Left ventricle myocardium inferior (tissue), 1 donor: ENCODE measurements around the gene TMEM40. TPM values are rescaled to one million over a fixed set of nuclear protein-coding genes. Genes with fewer than 3 reads are reported as not detected.
"Not testable (repeated sequence)": the region's sequence is repeated elsewhere in the genome, so short reads cannot be mapped to it uniquely, and the experiment has no call there.

Experiments
- DNase-seq: peaks from one replicate; pipeline ENCODE4 v3.0.0-alpha.2; 2020
- H3K27ac ChIP-seq: fragments of 200-600 bp; replicated peaks from 2 replicates; pipeline ENCODE4 v1.8.0; 2021
- H3K27me3 ChIP-seq: fragments of 200-600 bp; 2 replicates; pipeline ENCODE4 v1.8.0; 2021; ENCODE audit warnings: low read depth
- H3K36me3 ChIP-seq: fragments of 200-600 bp; 2 replicates; pipeline ENCODE4 v1.8.0; 2021
- H3K4me1 ChIP-seq: fragments of 200-600 bp; 2 replicates; pipeline ENCODE4 v1.8.0; 2021
- H3K4me3 ChIP-seq: fragments of 200-600 bp; 2 replicates; pipeline ENCODE4 v1.8.0; 2021; ENCODE audit warnings: mild to moderate bottlenecking, moderate library complexity
- H3K9me3 ChIP-seq: fragments of 200-600 bp; replicated peaks from 2 replicates; pipeline ENCODE4 v1.8.0; 2021
- intact Hi-C: fragments of 100-400 bp; cut with micrococcal nuclease; formaldehyde crosslinking; loops from one replicate; pipeline ENCODE4 v1.11.0; 2022
- total RNA-seq: library from RNA; stranded (reverse); fragmentation: NEBNext Ultra II Directional; extraction: Animal tissue kit (Norgen Biotek cat#: 25700); gene quantifications from one replicate; pipeline ENCODE4 v1.2.1, GENCODE V29; 2021
- TF ChIP-seq, protein P1 (sequence below): fragments of 200-600 bp; IDR thresholded peaks from 2 replicates; pipeline ENCODE4 v1.8.0; 2021; ENCODE audit warnings: antibody characterized with exemption, mild to moderate bottlenecking, borderline replicate concordance
- donor health status: DM: no; HTN: yes; CAD: no; lungs with severe emphysema.

The TMEM40 gene
- total RNA-seq, 1 donor from 2014 or later = 4.5 TPM

GRCh38 chr3:12725436-12725835, 33.6 kb downstream of the TMEM40 start:
- Histone ChIP-seq H3K4me3 (no peak overlapping the region), H3K36me3 (no peaks in the 10 kb centered on the region), H3K4me1 (peaks cover 28% of the 10 kb centered on the region), H3K27ac (no peak overlapping the region), H3K9me3 (no peaks in the 10 kb centered on the region), H3K27me3 (no peaks in the 10 kb centered on the region)
- DNase-seq = no peak
- TF ChIP-seq, protein P1, sequence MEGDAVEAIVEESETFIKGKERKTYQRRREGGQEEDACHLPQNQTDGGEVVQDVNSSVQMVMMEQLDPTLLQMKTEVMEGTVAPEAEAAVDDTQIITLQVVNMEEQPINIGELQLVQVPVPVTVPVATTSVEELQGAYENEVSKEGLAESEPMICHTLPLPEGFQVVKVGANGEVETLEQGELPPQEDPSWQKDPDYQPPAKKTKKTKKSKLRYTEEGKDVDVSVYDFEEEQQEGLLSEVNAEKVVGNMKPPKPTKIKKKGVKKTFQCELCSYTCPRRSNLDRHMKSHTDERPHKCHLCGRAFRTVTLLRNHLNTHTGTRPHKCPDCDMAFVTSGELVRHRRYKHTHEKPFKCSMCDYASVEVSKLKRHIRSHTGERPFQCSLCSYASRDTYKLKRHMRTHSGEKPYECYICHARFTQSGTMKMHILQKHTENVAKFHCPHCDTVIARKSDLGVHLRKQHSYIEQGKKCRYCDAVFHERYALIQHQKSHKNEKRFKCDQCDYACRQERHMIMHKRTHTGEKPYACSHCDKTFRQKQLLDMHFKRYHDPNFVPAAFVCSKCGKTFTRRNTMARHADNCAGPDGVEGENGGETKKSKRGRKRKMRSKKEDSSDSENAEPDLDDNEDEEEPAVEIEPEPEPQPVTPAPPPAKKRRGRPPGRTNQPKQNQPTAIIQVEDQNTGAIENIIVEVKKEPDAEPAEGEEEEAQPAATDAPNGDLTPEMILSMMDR = no peak
- intact Hi-C loops = no loop called here

GRCh38 chr3:12724794-12725193, 34.3 kb downstream of the TMEM40 start:
- Histone ChIP-seq H3K4me1 (peaks cover 27% of the 10 kb centered on the region), H3K27ac (no peak overlapping the region), H3K4me3 (no peak overlapping the region), H3K36me3 (no peaks in the 10 kb centered on the region), H3K9me3 (no peaks in the 10 kb centered on the region), H3K27me3 (no peaks in the 10 kb centered on the region)
- no peak for DNase-seq
- intact Hi-C loops = no loop called here
- TF ChIP-seq, protein P1 = no peak

GRCh38 chr3:12723362-12723761, 35.7 kb downstream of the TMEM40 start:
- H3K4me3 ChIP-seq, H3K27ac ChIP-seq, H3K27me3 ChIP-seq, H3K36me3 ChIP-seq, DNase-seq, H3K9me3 ChIP-seq, intact Hi-C loops: not testable (repeated sequence)
- peaks cover 17% of the 10 kb centered on the region for H3K4me1 ChIP-seq

- intact Hi-C loops = no loop called here
- TF ChIP-seq, protein P1 = no peak
- Histone ChIP-seq H3K36me3 (no peaks in the 10 kb centered on the region), H3K4me3 (no peak overlapping the region), H3K27me3 (no peaks in the 10 kb centered on the region), H3K9me3 (no peaks in the 10 kb centered on the region), H3K4me1 (peaks cover 10% of the 10 kb centered on the region), H3K27ac (no peak overlapping the region)
- no peak for DNase-seq
These were observed 36.8 kb downstream of the TMEM40 start for GRCh38 chr3:12722226-12722625.

DNA sequence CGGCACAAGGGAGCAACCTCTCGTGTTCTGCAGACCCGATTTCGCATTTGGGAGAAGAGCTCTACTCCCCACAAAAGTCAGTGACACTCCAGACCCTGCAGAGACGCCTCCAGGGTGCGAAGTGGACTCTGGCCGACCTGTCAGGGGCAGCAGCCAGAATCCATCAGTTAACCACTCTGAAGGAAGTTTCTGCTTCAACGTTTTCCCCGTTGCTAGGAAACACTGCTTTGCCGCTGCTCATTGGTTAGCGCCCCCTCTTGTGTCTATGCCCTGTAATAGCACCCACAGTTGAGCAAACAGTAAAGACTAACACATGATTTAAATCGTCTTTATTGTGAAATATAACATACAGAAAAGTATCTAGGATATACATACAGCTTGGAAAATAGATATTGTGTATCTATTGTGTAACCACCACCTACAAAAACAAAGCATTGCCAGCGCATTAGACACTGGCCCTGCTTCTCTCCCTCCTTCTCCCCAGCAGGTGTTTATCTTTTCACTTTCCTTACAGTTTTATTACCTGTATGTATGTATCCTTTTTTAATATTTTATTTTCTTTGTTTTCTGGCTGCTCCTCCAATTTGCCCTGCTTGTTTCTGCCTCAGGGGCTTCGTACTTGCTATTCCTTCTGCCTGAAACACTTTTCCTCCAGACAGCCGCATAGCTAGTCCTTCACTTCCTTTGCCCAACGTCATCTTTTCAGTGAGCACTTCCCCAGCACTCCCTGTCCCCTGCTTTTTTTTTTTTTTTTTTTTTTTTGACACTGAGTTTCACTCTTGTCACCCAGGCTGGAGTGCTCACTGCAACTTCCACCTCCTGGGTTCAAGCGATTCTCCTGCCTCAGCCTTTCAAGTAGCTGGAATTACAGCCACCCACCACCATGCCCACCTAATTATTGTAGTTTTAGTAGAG, 38.8 kb downstream of the TMEM40 start:
- intact Hi-C loops = no loop called here
- no peaks in the 10 kb centered on the region for H3K36me3 ChIP-seq
- H3K4me1 ChIP-seq = peaks cover 10% of the 10 kb centered on the region
- H3K27ac ChIP-seq = peak overlapping the region; percentile 62
- TF ChIP-seq, protein P1 = peak; percentile 94
- H3K4me3 ChIP-seq = peak overlapping the region; percentile 55
- peak; percentile 59 for DNase-seq
- no peaks in the 10 kb centered on the region for H3K9me3 ChIP-seq
- H3K27me3 ChIP-seq = no peaks in the 10 kb centered on the region

DNA sequence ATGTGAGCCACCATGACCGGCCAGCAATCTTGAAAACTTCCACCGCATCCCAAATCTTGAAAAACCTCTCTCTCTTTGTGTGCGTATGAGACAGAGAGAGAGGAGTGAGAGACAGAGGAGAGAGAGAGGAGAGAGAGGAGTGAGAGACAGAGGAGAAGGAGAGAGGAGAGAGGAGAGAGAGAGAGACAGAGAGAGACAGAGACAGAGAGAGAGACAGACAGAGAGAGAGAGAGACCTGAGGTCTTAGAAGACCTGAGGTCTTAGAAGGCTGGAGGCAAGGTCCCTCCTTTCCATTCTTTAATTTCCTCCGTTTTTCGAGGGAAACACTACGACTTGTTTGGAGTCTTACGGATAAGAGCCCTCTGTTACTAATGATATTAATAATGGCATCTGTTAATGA, 39.5 kb downstream of the TMEM40 start:
- peak overlapping the region; percentile 62 for H3K27ac ChIP-seq
- peaks cover 10% of the 10 kb centered on the region for H3K4me1 ChIP-seq
- TF ChIP-seq, protein P1 = no peak
- H3K36me3 ChIP-seq = no peaks in the 10 kb centered on the region
- no peak for DNase-seq
- H3K9me3 ChIP-seq = no peaks in the 10 kb centered on the region
- H3K27me3 ChIP-seq = no peaks in the 10 kb centered on the region
- peak overlapping the region; percentile 55 for H3K4me3 ChIP-seq
- intact Hi-C loops = no loop called here
